Panc1 (cell line): ENCODE data around the gene CATSPERB.

ENCODE experiments used
- CTCF ChIP-seq: fragments of 450-650 bp; IDR thresholded peaks from 2 replicates; pipeline ENCODE4 v1.5.1; 2017; ENCODE audit warnings: mild to moderate bottlenecking
- POLR2AphosphoS5 ChIP-seq: IDR thresholded peaks from 2 replicates; pipeline ENCODE4 v1.6.1; 2012; ENCODE audit warnings: mild to moderate bottlenecking, low read depth, low read length, moderate library complexity
- REST ChIP-seq, 2 experiments: IDR thresholded peaks; 2 replicates each; pipeline ENCODE4 v1.6.1; 2011 to 2012; ENCODE audit warnings: low read depth in 2 of 2, control low read depth in 1 of 2, low read length in 1 of 2, mild to moderate bottlenecking in 1 of 2, moderate library complexity in 1 of 2; ENCODE audit not compliant: insufficient read depth in 1 of 2
- SIN3A ChIP-seq: IDR thresholded peaks from 2 replicates; pipeline ENCODE4 v1.6.1; 2012; ENCODE audit warnings: low read depth, mild to moderate bottlenecking, low read length, moderate library complexity, borderline replicate concordance; ENCODE audit not compliant: insufficient read depth

- no peak for TF ChIP-seq CTCF
- no peak for TF ChIP-seq POLR2AphosphoS5
- no peak for TF ChIP-seq SIN3A
- no peak for TF ChIP-seq REST (IDR thresholded peaks at IDR 0.05; ENCODE audit: insufficient read depth in 1 of 2, low read depth in 2 of 2, low read length in 1 of 2)
Measured at GRCh38 chr14:91728616-91729183, 3.2 kb downstream of the CATSPERB start.
